ENCODE results near the gene KCNAB1. TPM values are rescaled to one million over a fixed set of nuclear protein-coding genes. Genes with fewer than 3 reads are reported as not detected.

The KCNAB1 gene
- total and polyA plus RNA-seq, 2 donors (not counting 3 experiments of a cell fraction or from before 2014, with no cell fraction given) = 0.21 TPM; not detected in 1

- no peaks in the 10 kb centered on the region for H3K27me3 ChIP-seq (ENCODE audit: control insufficient read depth in 2 of 2, insufficient read depth in 2 of 2, low read length in 2 of 2)
- POLR2A ChIA-PET = no interaction called here
- BruUV-seq (replicated peaks) = no TSS peak
- FAIRE-seq (no peak), DNase-seq (ENCODE audit: low read depth, low spot score) (no peak)
- H3K36me3 ChIP-seq (ENCODE audit: control insufficient read depth in 2 of 2, extremely low read depth in 1 of 2, insufficient read depth in 2 of 2, low read length in 2 of 2) = no peaks in the 10 kb centered on the region
- no peak overlapping the region for H3K4me3 ChIP-seq (replicated peaks in 1 of 3; ENCODE audit: insufficient read depth in 1 of 3, low read depth in 1 of 3, low read length in 3 of 3)
- no peaks in the 10 kb centered on the region for H3K79me2 ChIP-seq (ENCODE audit: control insufficient read depth, insufficient read depth, low read length)
- no peak overlapping the region for H3K27ac ChIP-seq (ENCODE audit: insufficient read depth, low read depth, low read length)
- TF ChIP-seq POLR2A (IDR thresholded peaks at IDR 0.05; ENCODE audit: low read depth, low read length) (no peak), JUN (IDR thresholded peaks at IDR 0.05; ENCODE audit: borderline replicate concordance, insufficient read depth, insufficient read length, low read depth) (no peak), EZH2 (IDR thresholded peaks at IDR 0.05; ENCODE audit: borderline replicate concordance, low read depth, low read length, severe bottlenecking) (no peak), POLR2AphosphoS5 (IDR thresholded peaks at IDR 0.05; ENCODE audit: insufficient read depth, low read depth, low read length) (no peak), FOS (IDR thresholded peaks at IDR 0.05; ENCODE audit: borderline replicate concordance, insufficient read depth, low read length) (no peak), GATA2 (IDR thresholded peaks at IDR 0.05; ENCODE audit: insufficient read depth, insufficient read length, low read depth, low read length) (no peak), MYC (IDR thresholded peaks at IDR 0.05; ENCODE audit: low read depth, low read length) (no peak), MAX (IDR thresholded peaks at IDR 0.05; ENCODE audit: insufficient read depth, insufficient read length) (no peak)
- TF ChIP-seq, protein P1, sequence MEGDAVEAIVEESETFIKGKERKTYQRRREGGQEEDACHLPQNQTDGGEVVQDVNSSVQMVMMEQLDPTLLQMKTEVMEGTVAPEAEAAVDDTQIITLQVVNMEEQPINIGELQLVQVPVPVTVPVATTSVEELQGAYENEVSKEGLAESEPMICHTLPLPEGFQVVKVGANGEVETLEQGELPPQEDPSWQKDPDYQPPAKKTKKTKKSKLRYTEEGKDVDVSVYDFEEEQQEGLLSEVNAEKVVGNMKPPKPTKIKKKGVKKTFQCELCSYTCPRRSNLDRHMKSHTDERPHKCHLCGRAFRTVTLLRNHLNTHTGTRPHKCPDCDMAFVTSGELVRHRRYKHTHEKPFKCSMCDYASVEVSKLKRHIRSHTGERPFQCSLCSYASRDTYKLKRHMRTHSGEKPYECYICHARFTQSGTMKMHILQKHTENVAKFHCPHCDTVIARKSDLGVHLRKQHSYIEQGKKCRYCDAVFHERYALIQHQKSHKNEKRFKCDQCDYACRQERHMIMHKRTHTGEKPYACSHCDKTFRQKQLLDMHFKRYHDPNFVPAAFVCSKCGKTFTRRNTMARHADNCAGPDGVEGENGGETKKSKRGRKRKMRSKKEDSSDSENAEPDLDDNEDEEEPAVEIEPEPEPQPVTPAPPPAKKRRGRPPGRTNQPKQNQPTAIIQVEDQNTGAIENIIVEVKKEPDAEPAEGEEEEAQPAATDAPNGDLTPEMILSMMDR (IDR thresholded peaks at IDR 0.05; ENCODE audit: extremely low read depth in 1 of 2, insufficient read depth in 1 of 2, low read depth in 1 of 2, low read length in 2 of 2) = no peak
- intact Hi-C loops (cut with micrococcal nuclease) (no loop called here), dilution Hi-C loops (cut with MboI; ENCODE audit: extremely low pct_ligation_motif_present, low sequenced_read_pairs) (no loop called here)
- H4K20me1 ChIP-seq (replicated peaks; ENCODE audit: control insufficient read depth, extremely low read depth, insufficient read depth, low read length) = no peaks in the 10 kb centered on the region
- H3K9me3 ChIP-seq (replicated peaks; ENCODE audit: control insufficient read depth, insufficient read depth, low read length) = no peaks in the 10 kb centered on the region
- H2AFZ ChIP-seq (ENCODE audit: low read depth, low read length) = no peak overlapping the region
- H3K4me2 ChIP-seq (ENCODE audit: insufficient read depth, low read length) = no peak overlapping the region
- no peak overlapping the region for H3K9ac ChIP-seq (replicated peaks; ENCODE audit: extremely low read depth, insufficient read depth, low read length)
- CTCF ChIA-PET = no interaction called here
- no peaks in the 10 kb centered on the region for H3K9me1 ChIP-seq (replicated peaks; ENCODE audit: control insufficient read depth, extremely low read depth, insufficient read depth, low read length)
- no peaks in the 10 kb centered on the region for H3K4me1 ChIP-seq (ENCODE audit: control insufficient read depth, extremely low read depth, insufficient read depth, low read length)
These were observed 287.3 kb downstream of the KCNAB1 start for GRCh38 chr3:156407617-156408225.

All from endothelial cell of umbilical vein (primary cell).